ENCODE measurements around the gene LUC7L.

LUC7L gene

GRCh38 chr16:261031-261691, 31.9 kb upstream of the LUC7L start:
- Histone ChIP-seq H3K27ac (ENCODE audit: low read depth, low read length, poor library complexity, severe bottlenecking) (no peak overlapping the region), H3K9me2 (ENCODE audit: low read depth, low read length) (no peaks in the 10 kb centered on the region), H3F3A (ENCODE audit: insufficient read depth, low read length) (no peaks in the 10 kb centered on the region), H4K20me1 (ENCODE audit: insufficient read depth, low read length) (no peaks in the 10 kb centered on the region), H3K9ac (ENCODE audit: low read length) (no peak overlapping the region), H3K79me2 (ENCODE audit: insufficient read depth, low read length) (no peaks in the 10 kb centered on the region), H3K4me3 (ENCODE audit: low read depth, low read length, poor library complexity, severe bottlenecking) (no peak overlapping the region), H3K4me2 (ENCODE audit: low read length) (no peak overlapping the region), H3K27me3 (ENCODE audit: insufficient read depth, low read length) (no peaks in the 10 kb centered on the region), H3K9me3 (ENCODE audit: low read length) (no peaks in the 10 kb centered on the region), H3K36me3 (ENCODE audit: insufficient read depth, low read length) (peaks cover 28% of the 10 kb centered on the region), H2AFZ (ENCODE audit: low read length) (no peak overlapping the region), H3K4me1 (ENCODE audit: insufficient read depth, low read length, severe bottlenecking) (no peaks in the 10 kb centered on the region)
- TF ChIP-seq CTCF (IDR thresholded peaks at IDR 0.05; ENCODE audit: low read length) (no peak), EZH2 (IDR thresholded peaks at IDR 0.05; ENCODE audit: borderline replicate concordance, low read length) (no peak)

- no peaks in the 10 kb centered on the region for H3K4me1 ChIP-seq (ENCODE audit: insufficient read depth, low read length, severe bottlenecking)
- no peaks in the 10 kb centered on the region; the same call in 1 of the 2 replicates for H3F3A ChIP-seq (ENCODE audit: insufficient read depth, low read length)
- H3K79me2 ChIP-seq (ENCODE audit: insufficient read depth, low read length): no peaks in the 10 kb centered on the region
- no peak overlapping the region for H2AFZ ChIP-seq (ENCODE audit: low read length)
- no peak overlapping the region for H3K9ac ChIP-seq (ENCODE audit: low read length)
- no peak overlapping the region for H3K4me3 ChIP-seq (ENCODE audit: low read depth, low read length, poor library complexity, severe bottlenecking)
- H4K20me1 ChIP-seq (ENCODE audit: insufficient read depth, low read length): no peaks in the 10 kb centered on the region
- H3K9me2 ChIP-seq (ENCODE audit: low read depth, low read length): no peaks in the 10 kb centered on the region
- H3K36me3 ChIP-seq (ENCODE audit: insufficient read depth, low read length): peaks cover 36% of the 10 kb centered on the region
- H3K4me2 ChIP-seq (ENCODE audit: low read length): no peak overlapping the region
- H3K27me3 ChIP-seq (ENCODE audit: insufficient read depth, low read length): no peaks in the 10 kb centered on the region
- H3K27ac ChIP-seq (ENCODE audit: low read depth, low read length, poor library complexity, severe bottlenecking): no peak overlapping the region
- TF ChIP-seq EZH2 (IDR thresholded peaks at IDR 0.05; ENCODE audit: borderline replicate concordance, low read length) (no peak), CTCF (IDR thresholded peaks at IDR 0.05; ENCODE audit: low read length) (no peak)
- H3K9me3 ChIP-seq (ENCODE audit: low read length): no peaks in the 10 kb centered on the region
Measured at GRCh38 chr16:260326-260725, 31.1 kb upstream of the LUC7L start.

- Histone ChIP-seq H3K4me2 (ENCODE audit: low read length) (no peak overlapping the region), H3K36me3 (ENCODE audit: insufficient read depth, low read length) (peaks cover 40% of the 10 kb centered on the region), H3K4me3 (ENCODE audit: low read depth, low read length, poor library complexity, severe bottlenecking) (no peak overlapping the region), H3K79me2 (ENCODE audit: insufficient read depth, low read length) (no peaks in the 10 kb centered on the region), H3F3A (ENCODE audit: insufficient read depth, low read length) (no peaks in the 10 kb centered on the region; the same call in 1 of the 2 replicates), H3K27me3 (ENCODE audit: insufficient read depth, low read length) (no peaks in the 10 kb centered on the region), H3K9me2 (ENCODE audit: low read depth, low read length) (no peaks in the 10 kb centered on the region), H3K4me1 (ENCODE audit: insufficient read depth, low read length, severe bottlenecking) (no peaks in the 10 kb centered on the region), H4K20me1 (ENCODE audit: insufficient read depth, low read length) (no peaks in the 10 kb centered on the region), H3K9ac (ENCODE audit: low read length) (no peak overlapping the region), H3K27ac (ENCODE audit: low read depth, low read length, poor library complexity, severe bottlenecking) (no peak overlapping the region), H2AFZ (ENCODE audit: low read length) (no peak overlapping the region), H3K9me3 (ENCODE audit: low read length) (no peaks in the 10 kb centered on the region)
- TF ChIP-seq EZH2 (IDR thresholded peaks at IDR 0.05; ENCODE audit: borderline replicate concordance, low read length) (no peak), CTCF (IDR thresholded peaks at IDR 0.05; ENCODE audit: low read length) (no peak)
Measured at GRCh38 chr16:259814-260253, 30.6 kb upstream of the LUC7L start.

All from OCI-LY1 (cell line).